Fibroblast of skin of right biceps (primary cell): ENCODE data around the gene GOLT1A.

Experiments used
- DNase-seq: peaks from one replicate; pipeline ENCODE4 v3.0.0-alpha.2; 2013

Gene GOLT1A

GRCh38 chr1:204153667-204154066 is 60.1 kb downstream of the GOLT1A start:
- DNase-seq = no peak

GRCh38 chr1:204152310-204153044 is 61.3 kb downstream of the GOLT1A start:
- no peak for DNase-seq

GRCh38 chr1:204151552-204152309 is 62.1 kb downstream of the GOLT1A start, which contains the start of gene ETNK2:
Gene ETNK2, minus strand, starts transcription at chr1:204152044. Its CDS starts 192 bp downstream, at chr1:204151852.
- DNase-seq = peak; percentile 60

GRCh38 chr1:204150702-204151551 is 62.9 kb downstream of the GOLT1A start:
- DNase-seq = no peak

GRCh38 chr1:204149635-204150565 is 63.9 kb downstream of the GOLT1A start:
- no peak for DNase-seq

GRCh38 chr1:204149107-204149506 is 64.7 kb downstream of the GOLT1A start:
- no peak for DNase-seq
